Skeletal muscle satellite cell (primary cell): Measurements from ENCODE around the gene TMEM97.

Source experiments
- H3K27me3 ChIP-seq: 2 replicates; pipeline ENCODE4 v1.7.0; 2013; ENCODE audit warnings: low read length; ENCODE audit not compliant: control insufficient read depth, insufficient read depth
- H3K36me3 ChIP-seq: 2 replicates; pipeline ENCODE4 v1.7.0; 2013; ENCODE audit warnings: mild to moderate bottlenecking, control low read depth, low read length; ENCODE audit not compliant: insufficient read depth
- H3K4me1 ChIP-seq: 2 replicates; pipeline ENCODE4 v1.7.0; 2013; ENCODE audit warnings: low read length; ENCODE audit not compliant: control insufficient read depth, insufficient read depth
- H3K4me2 ChIP-seq: 2 replicates; pipeline ENCODE4 v1.7.0; 2013; ENCODE audit warnings: mild to moderate bottlenecking, low read length
- H3K4me3 ChIP-seq: 2 replicates; pipeline ENCODE4 v1.7.0; 2013; ENCODE audit warnings: low read length
- H3K9ac ChIP-seq: 2 replicates; pipeline ENCODE4 v1.7.0; 2013; ENCODE audit warnings: mild to moderate bottlenecking, low read depth, low read length, moderate library complexity
- H3K9me3 ChIP-seq: replicated peaks from 2 replicates; pipeline ENCODE4 v1.7.0; 2013; ENCODE audit warnings: mild to moderate bottlenecking, control low read depth, low read length

Gene TMEM97

GRCh38 chr17:28341516-28341915 lies 22.5 kb downstream of the TMEM97 start:
- H3K4me3 ChIP-seq, result no peak overlapping the region
- no peak overlapping the region for H3K9ac ChIP-seq
- no peaks in the 10 kb centered on the region for H3K27me3 ChIP-seq
- peaks cover 66% of the 10 kb centered on the region for H3K36me3 ChIP-seq
- H3K4me2 ChIP-seq, result no peak overlapping the region
- H3K4me1 ChIP-seq, result peaks cover 34% of the 10 kb centered on the region
- no peaks in the 10 kb centered on the region for H3K9me3 ChIP-seq

- Histone ChIP-seq H3K4me1 (peaks cover 34% of the 10 kb centered on the region), H3K36me3 (peaks cover 70% of the 10 kb centered on the region), H3K9me3 (no peaks in the 10 kb centered on the region)
Observed at GRCh38 chr17:28342313-28342712, 23.3 kb downstream of the TMEM97 start.

GRCh38 chr17:28343491-28343932 lies 24.5 kb downstream of the TMEM97 start:
- Histone ChIP-seq H3K27me3 (no peaks in the 10 kb centered on the region), H3K4me1 (peaks cover 33% of the 10 kb centered on the region), H3K4me3 (no peak overlapping the region), H3K36me3 (peaks cover 81% of the 10 kb centered on the region), H3K4me2 (no peak overlapping the region), H3K9me3 (no peaks in the 10 kb centered on the region), H3K9ac (no peak overlapping the region)

More at GRCh38 chr17:28342313-28342712, 23.3 kb downstream of the TMEM97 start:
- no peak overlapping the region for H3K4me2 ChIP-seq
- no peak overlapping the region for H3K9ac ChIP-seq
- H3K27me3 ChIP-seq, result no peaks in the 10 kb centered on the region
- H3K4me3 ChIP-seq, result no peak overlapping the region

- Histone ChIP-seq H3K36me3 (peaks cover 86% of the 10 kb centered on the region), H3K27me3 (no peaks in the 10 kb centered on the region), H3K4me3 (no peak overlapping the region), H3K4me2 (no peak overlapping the region), H3K4me1 (peaks cover 30% of the 10 kb centered on the region), H3K9ac (no peak overlapping the region), H3K9me3 (no peaks in the 10 kb centered on the region)
Observed at GRCh38 chr17:28344011-28344410, 25.0 kb downstream of the TMEM97 start.

- peaks cover 89% of the 10 kb centered on the region for H3K36me3 ChIP-seq
Observed at GRCh38 chr17:28344435-28344901, 25.5 kb downstream of the TMEM97 start.

GRCh38 chr17:28345419-28346198 lies 26.6 kb downstream of the TMEM97 start:
- Histone ChIP-seq H3K9me3 (no peaks in the 10 kb centered on the region), H3K4me2 (no peak overlapping the region), H3K36me3 (peaks cover 90% of the 10 kb centered on the region), H3K4me1 (peaks cover 30% of the 10 kb centered on the region), H3K9ac (no peak overlapping the region), H3K27me3 (no peaks in the 10 kb centered on the region), H3K4me3 (no peak overlapping the region)

More at GRCh38 chr17:28344435-28344901, 25.5 kb downstream of the TMEM97 start:
- no peaks in the 10 kb centered on the region for H3K9me3 ChIP-seq
- no peak overlapping the region for H3K4me3 ChIP-seq
- peaks cover 30% of the 10 kb centered on the region for H3K4me1 ChIP-seq
- no peak overlapping the region for H3K4me2 ChIP-seq
- no peak overlapping the region for H3K9ac ChIP-seq
- H3K27me3 ChIP-seq, result no peaks in the 10 kb centered on the region

- peak overlapping the region; percentile 34 for H3K9ac ChIP-seq
- no peaks in the 10 kb centered on the region for H3K27me3 ChIP-seq
- H3K4me1 ChIP-seq, result peaks cover 30% of the 10 kb centered on the region
- H3K9me3 ChIP-seq, result no peaks in the 10 kb centered on the region
- H3K36me3 ChIP-seq, result peaks cover 92% of the 10 kb centered on the region
- no peak overlapping the region for H3K4me3 ChIP-seq
- no peak overlapping the region for H3K4me2 ChIP-seq
Observed at GRCh38 chr17:28346199-28346580, 27.2 kb downstream of the TMEM97 start.

GRCh38 chr17:28346746-28347246 lies 27.8 kb downstream of the TMEM97 start:
- peaks cover 91% of the 10 kb centered on the region for H3K36me3 ChIP-seq
- H3K9ac ChIP-seq, result peak overlapping the region; percentile 34
- H3K9me3 ChIP-seq, result no peaks in the 10 kb centered on the region
- peak overlapping the region; percentile 10 for H3K4me2 ChIP-seq
- H3K4me3 ChIP-seq, result no peak overlapping the region
- H3K4me1 ChIP-seq, result peaks cover 30% of the 10 kb centered on the region
- no peaks in the 10 kb centered on the region for H3K27me3 ChIP-seq

- Histone ChIP-seq H3K4me1 (peaks cover 30% of the 10 kb centered on the region), H3K36me3 (peaks cover 88% of the 10 kb centered on the region), H3K9me3 (no peaks in the 10 kb centered on the region), H3K9ac (peak overlapping the region; percentile 48), H3K27me3 (no peaks in the 10 kb centered on the region), H3K4me3 (no peak overlapping the region), H3K4me2 (peak overlapping the region; percentile 10)
Observed at GRCh38 chr17:28347261-28347891, 28.4 kb downstream of the TMEM97 start.

- no peak overlapping the region for H3K4me3 ChIP-seq
- H3K9ac ChIP-seq, result no peak overlapping the region
- no peaks in the 10 kb centered on the region for H3K27me3 ChIP-seq
- H3K4me1 ChIP-seq, result peaks cover 30% of the 10 kb centered on the region
- no peaks in the 10 kb centered on the region for H3K9me3 ChIP-seq
- H3K4me2 ChIP-seq, result no peak overlapping the region
- H3K36me3 ChIP-seq, result peaks cover 86% of the 10 kb centered on the region
Observed at GRCh38 chr17:28348979-28349378, 30.0 kb downstream of the TMEM97 start.

- Histone ChIP-seq H3K4me3 (no peak overlapping the region), H3K27me3 (no peaks in the 10 kb centered on the region), H3K4me1 (peaks cover 30% of the 10 kb centered on the region), H3K4me2 (no peak overlapping the region), H3K9ac (no peak overlapping the region), H3K9me3 (no peaks in the 10 kb centered on the region), H3K36me3 (peaks cover 85% of the 10 kb centered on the region)
Observed at GRCh38 chr17:28350271-28350670, 31.3 kb downstream of the TMEM97 start.
